GM12874 (cell line): Measurements from ENCODE around the gene SLC9A7.

Experiments used
- CTCF ChIP-seq: IDR thresholded peaks from 2 replicates; pipeline ENCODE4 v1.5.1; 2011; ENCODE audit warnings: low read depth, mild to moderate bottlenecking, control low read depth, low read length, moderate library complexity; ENCODE audit not compliant: insufficient read depth

The SLC9A7 gene

DNA sequence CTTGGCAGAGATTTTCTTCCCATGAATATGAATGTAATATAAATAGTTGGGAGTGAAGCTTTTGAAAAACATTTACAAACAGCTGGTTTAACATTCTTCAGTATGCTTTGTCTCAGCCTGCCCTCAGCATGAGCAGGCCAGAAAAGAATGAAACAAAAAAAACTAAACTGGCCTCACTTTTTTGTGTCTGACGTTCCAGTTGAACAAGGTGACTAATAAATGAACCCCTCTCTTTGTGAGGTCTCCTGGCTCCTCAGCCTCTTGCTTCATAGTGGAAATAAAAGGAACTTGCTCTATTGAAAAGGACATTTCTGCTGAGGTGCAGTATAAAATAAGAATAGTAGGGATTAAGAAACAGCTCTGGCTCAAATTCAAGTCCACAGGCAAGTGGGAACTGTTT is 176.0 kb downstream of the SLC9A7 start:
- no peak for TF ChIP-seq CTCF

DNA sequence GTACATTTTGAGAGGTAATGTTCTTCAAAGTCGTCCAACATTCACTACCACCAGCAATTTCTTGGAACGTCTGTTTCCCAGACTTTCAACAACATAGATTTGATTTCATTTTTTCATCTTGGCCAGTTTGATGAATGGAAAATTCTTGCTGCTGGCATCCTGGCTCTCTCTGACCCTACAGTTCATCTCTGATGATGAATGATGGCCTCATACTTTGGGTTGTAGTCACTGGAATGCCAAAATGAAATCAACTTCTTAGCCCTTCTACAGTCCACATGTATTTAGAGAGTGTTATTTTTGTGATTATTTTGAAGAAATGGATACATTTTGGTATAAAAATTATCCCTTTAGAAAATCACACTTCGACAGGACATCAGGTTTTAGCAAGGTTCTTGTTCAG is 176.6 kb downstream of the SLC9A7 start:
- TF ChIP-seq CTCF = no peak

- TF ChIP-seq CTCF = no peak
Measured at GRCh38 chrX:46580613-46581012, 178.3 kb downstream of the SLC9A7 start.

DNA sequence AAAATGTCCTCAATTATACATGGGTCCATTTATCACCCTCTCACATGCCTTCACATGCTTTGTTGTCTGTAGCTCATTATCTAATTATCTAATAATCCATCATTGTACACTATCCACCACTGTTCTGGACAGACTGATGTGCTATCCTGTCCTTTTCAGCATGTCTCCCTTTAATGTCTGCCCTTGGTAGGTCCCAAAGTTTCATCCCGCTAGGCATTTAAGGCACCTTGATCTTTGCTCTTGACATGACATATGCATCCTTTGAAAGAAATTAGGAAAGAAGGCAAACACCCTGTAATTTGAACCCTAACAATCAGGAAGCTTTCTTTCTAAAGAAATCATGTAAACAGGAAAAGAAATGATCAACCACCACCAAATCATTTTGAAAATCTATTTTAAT is 179.7 kb downstream of the SLC9A7 start:
- TF ChIP-seq CTCF = no peak

GRCh38 chrX:46577221-46578005 is 181.5 kb downstream of the SLC9A7 start:
- TF ChIP-seq CTCF = no peak

DNA sequence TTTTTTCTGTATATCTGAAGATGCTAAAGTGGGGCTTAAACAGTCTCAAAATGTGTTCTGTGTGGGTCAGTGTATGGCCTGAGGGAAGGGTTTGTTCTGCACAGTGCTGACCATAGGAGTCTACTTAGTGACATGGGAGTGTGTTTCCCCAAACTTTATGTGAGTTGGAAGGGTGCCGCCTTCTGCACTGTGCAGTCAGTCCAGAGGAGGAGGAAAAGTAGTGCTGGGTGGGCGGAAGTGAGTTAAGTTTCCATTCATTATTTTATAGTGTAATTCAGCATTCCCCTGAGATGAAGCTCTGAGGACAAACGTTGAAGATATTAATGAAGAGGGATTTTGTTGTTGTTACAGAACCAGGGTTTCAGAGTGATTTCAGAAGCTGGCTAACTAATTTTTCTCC is 182.5 kb downstream of the SLC9A7 start:
- TF ChIP-seq CTCF = no peak

DNA sequence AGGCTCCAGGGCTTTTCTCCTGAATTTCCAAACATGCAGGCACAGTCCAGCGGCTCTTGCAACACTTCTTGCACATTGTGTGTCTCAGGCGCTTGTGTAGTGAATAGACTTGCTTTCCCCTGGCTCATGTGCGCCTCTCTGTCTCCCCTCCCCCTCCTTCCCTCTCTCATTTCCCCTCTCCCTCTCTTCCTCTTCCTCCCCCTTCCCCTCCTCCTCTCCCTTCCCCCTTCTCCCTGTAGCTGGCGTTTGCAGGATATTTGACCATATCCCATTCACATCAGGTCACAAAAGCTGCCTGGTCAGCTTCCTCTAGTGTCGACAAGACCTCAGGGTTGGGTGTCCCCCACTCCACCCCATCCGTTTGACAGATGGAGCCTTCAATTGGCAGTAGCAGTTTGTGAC is 182.9 kb downstream of the SLC9A7 start:
- no peak for TF ChIP-seq CTCF

- TF ChIP-seq CTCF = no peak
Measured at GRCh38 chrX:46575586-46575985, 183.3 kb downstream of the SLC9A7 start.
